ENCODE data around the gene LEF1.
A peak's percentile ranks its signal among the peaks of the same experiment; 100 is the strongest.

LEF1 gene

GRCh38 chr4:108174856-108175255 is 6.1 kb upstream of the LEF1 start:
- no peak for DNase-seq

GRCh38 chr4:108173599-108174057 is 4.9 kb upstream of the LEF1 start:
- no peak for DNase-seq

GRCh38 chr4:108172753-108173598 is 4.2 kb upstream of the LEF1 start:
- peak; percentile 73 for DNase-seq

- peak; percentile 64 for DNase-seq
Measured at GRCh38 chr4:108172231-108172752, 3.6 kb upstream of the LEF1 start.

- peak; percentile 30 for DNase-seq
Measured at GRCh38 chr4:108171339-108172230, 2.9 kb upstream of the LEF1 start.

- DNase-seq = peak; percentile 47
Measured at GRCh38 chr4:108170631-108171338, 2.1 kb upstream of the LEF1 start.

GRCh38 chr4:108169664-108170063 is 932 bp upstream of the LEF1 start:
- no peak for DNase-seq

- DNase-seq = no peak
Measured at GRCh38 chr4:108168160-108168670, 517 bp downstream of the LEF1 start.

GRCh38 chr4:108166441-108167315 is 2.1 kb downstream of the LEF1 start:
- DNase-seq = peak; percentile 78

GRCh38 chr4:108166038-108166437 is 2.7 kb downstream of the LEF1 start:
- DNase-seq = no peak

- no peak for DNase-seq
Measured at GRCh38 chr4:108165586-108165985, 3.1 kb downstream of the LEF1 start.

- DNase-seq = no peak
Measured at GRCh38 chr4:108163351-108163750, 5.4 kb downstream of the LEF1 start.

- DNase-seq = no peak
Measured at GRCh38 chr4:108160741-108161352, 7.9 kb downstream of the LEF1 start.

- no peak for DNase-seq
Measured at GRCh38 chr4:108159845-108160244, 8.9 kb downstream of the LEF1 start.

- no peak for DNase-seq
Measured at GRCh38 chr4:108157655-108158054, 11.1 kb downstream of the LEF1 start.

GRCh38 chr4:108156391-108156790 is 12.3 kb downstream of the LEF1 start:
- no peak for DNase-seq

- DNase-seq = no peak
Measured at GRCh38 chr4:108155373-108155772, 13.4 kb downstream of the LEF1 start.

GRCh38 chr4:108152980-108153379 is 15.8 kb downstream of the LEF1 start:
- no peak for DNase-seq

GRCh38 chr4:108149588-108150380 is 18.9 kb downstream of the LEF1 start:
- DNase-seq = no peak

- DNase-seq = no peak
Measured at GRCh38 chr4:108148316-108148715, 20.4 kb downstream of the LEF1 start.

Measured in hematopoietic multipotent progenitor cell treated with erythropoietin and hydrocortisone succinate and interleukin-3 and kit ligand, for 6 days (in vitro differentiated cells).